Measurements from ENCODE around the gene UBE2I.

Gene UBE2I

GRCh38 chr16:1351582-1352362 is 42.3 kb downstream of the UBE2I start, which contains the start of the genes GNPTG and TSR3:
TSS of gene GNPTG (plus strand) at chr16:1351931. CDS start at chr16:1351966, 35 bp downstream.
TSS of gene TSR3 (minus strand) at chr16:1351878. CDS start at chr16:1351804, 74 bp downstream.
- DNase-seq (ENCODE audit: extremely low read depth, low read depth) = peak; percentile 85
- no peak for TF ChIP-seq CTCF (IDR thresholded peaks at IDR 0.05; ENCODE audit: low read depth, low read length)

GRCh38 chr16:1354815-1355540 is 45.5 kb downstream of the UBE2I start:
- no peak for TF ChIP-seq CTCF (IDR thresholded peaks at IDR 0.05; ENCODE audit: low read depth, low read length)
- DNase-seq (ENCODE audit: extremely low read depth, low read depth) = no peak

- no peak for DNase-seq (ENCODE audit: extremely low read depth, low read depth)
- TF ChIP-seq CTCF (IDR thresholded peaks at IDR 0.05; ENCODE audit: low read depth, low read length) = no peak
Measured at GRCh38 chr16:1355591-1355990, 46.2 kb downstream of the UBE2I start.

- no peak for TF ChIP-seq CTCF (IDR thresholded peaks at IDR 0.05; ENCODE audit: low read depth, low read length)
- no peak for DNase-seq (ENCODE audit: extremely low read depth, low read depth)
Measured at GRCh38 chr16:1356061-1356900, 46.8 kb downstream of the UBE2I start.

- DNase-seq (ENCODE audit: extremely low read depth, low read depth) = no peak
- no peak for TF ChIP-seq CTCF (IDR thresholded peaks at IDR 0.05; ENCODE audit: low read depth, low read length)
Measured at GRCh38 chr16:1357906-1358566, 48.6 kb downstream of the UBE2I start.

- no peak for DNase-seq (ENCODE audit: extremely low read depth, low read depth)
Measured at GRCh38 chr16:1361685-1362360, 52.4 kb downstream of the UBE2I start.

More at GRCh38 chr16:1361685-1362360, 52.4 kb downstream of the UBE2I start:
- no peak for TF ChIP-seq CTCF (IDR thresholded peaks at IDR 0.05; ENCODE audit: low read depth, low read length)

Data from AG09319 (cell line).